Choroid plexus epithelial cell (primary cell): ENCODE results near the gene SPRED2.

Source experiments
- DNase-seq: peaks from one replicate; pipeline ENCODE4 v3.0.0-alpha.2; 2010; ENCODE audit warnings: low read depth
- H3K4me3 ChIP-seq: 2 replicates; pipeline ENCODE4 v1.5.1; 2011; ENCODE audit warnings: low read depth, mild to moderate bottlenecking, control low read depth, low read length, moderate library complexity
- TF ChIP-seq, protein P1 (sequence below): conservative IDR thresholded peaks from 2 replicates; pipeline ENCODE4 v1.5.1; 2011; ENCODE audit warnings: low read depth, mild to moderate bottlenecking, control low read depth, inconsistent platforms, low read length, moderate library complexity

Gene SPRED2

DNA sequence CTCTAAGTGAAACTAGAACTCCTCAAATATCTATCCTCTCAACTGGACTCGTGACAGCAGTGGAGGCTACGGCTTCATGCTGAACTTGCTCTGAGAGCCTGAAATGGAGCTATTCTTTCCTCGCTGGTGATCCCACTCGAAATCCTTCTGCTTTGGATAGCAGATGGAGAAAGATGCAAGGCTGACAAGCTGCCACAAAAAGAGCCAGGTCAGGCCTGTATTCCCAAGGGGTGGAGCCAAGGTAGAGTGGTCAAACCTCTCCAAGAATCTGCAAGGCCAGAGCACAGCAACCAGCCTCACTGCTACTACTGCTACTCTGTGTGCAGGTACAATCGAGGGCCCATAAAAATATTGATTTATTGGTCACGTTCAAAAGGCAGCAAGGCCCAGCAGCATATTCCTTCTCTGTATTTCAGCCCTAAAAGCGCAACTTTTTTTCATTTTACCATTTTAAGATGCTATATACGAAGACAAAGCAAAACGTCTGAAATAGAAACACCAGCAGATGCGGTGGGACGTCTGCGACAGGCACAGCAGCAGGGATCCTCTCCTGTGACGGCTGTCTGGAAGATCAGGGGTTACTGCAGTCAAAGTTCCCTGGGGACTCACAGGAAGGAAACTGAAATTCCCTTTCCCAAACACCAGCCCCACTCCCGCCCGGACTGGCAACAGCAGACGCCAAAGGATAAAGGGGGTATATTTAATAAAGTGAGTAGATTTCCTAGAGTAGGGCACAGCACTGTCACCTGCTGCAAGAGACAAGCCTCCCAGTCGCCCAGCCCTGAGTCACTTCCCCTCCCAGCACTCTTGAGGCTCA lies 2.4 kb downstream of the SPRED2 start:
- DNase-seq = no peak
- TF ChIP-seq, protein P1, sequence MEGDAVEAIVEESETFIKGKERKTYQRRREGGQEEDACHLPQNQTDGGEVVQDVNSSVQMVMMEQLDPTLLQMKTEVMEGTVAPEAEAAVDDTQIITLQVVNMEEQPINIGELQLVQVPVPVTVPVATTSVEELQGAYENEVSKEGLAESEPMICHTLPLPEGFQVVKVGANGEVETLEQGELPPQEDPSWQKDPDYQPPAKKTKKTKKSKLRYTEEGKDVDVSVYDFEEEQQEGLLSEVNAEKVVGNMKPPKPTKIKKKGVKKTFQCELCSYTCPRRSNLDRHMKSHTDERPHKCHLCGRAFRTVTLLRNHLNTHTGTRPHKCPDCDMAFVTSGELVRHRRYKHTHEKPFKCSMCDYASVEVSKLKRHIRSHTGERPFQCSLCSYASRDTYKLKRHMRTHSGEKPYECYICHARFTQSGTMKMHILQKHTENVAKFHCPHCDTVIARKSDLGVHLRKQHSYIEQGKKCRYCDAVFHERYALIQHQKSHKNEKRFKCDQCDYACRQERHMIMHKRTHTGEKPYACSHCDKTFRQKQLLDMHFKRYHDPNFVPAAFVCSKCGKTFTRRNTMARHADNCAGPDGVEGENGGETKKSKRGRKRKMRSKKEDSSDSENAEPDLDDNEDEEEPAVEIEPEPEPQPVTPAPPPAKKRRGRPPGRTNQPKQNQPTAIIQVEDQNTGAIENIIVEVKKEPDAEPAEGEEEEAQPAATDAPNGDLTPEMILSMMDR = no peak
- peak overlapping the region; percentile 88 for H3K4me3 ChIP-seq

GRCh38 chr2:65427532-65427931 lies 4.9 kb downstream of the SPRED2 start:
- no peak overlapping the region for H3K4me3 ChIP-seq
- TF ChIP-seq, protein P1 = no peak
- no peak for DNase-seq

DNA sequence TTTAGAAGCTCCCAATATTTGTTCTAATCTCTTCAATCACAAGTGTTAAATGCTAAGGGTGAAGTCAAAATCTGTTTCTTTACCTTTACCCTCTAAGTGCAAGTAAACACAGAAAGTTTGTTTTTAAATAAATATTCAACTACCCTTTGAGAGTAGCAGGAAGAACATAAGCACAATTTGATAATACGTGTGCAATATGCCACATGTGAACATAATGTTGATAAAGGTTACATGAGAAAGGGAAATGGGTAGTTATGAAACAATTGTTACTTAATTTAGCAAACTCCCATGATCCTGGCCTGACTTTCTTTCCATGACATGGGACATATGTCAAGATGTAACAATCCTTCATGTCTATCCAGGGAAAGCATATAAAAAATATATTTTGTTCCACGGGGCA lies 7.1 kb downstream of the SPRED2 start:
- no peak for DNase-seq
- TF ChIP-seq, protein P1 = no peak
- H3K4me3 ChIP-seq = no peak overlapping the region

DNA sequence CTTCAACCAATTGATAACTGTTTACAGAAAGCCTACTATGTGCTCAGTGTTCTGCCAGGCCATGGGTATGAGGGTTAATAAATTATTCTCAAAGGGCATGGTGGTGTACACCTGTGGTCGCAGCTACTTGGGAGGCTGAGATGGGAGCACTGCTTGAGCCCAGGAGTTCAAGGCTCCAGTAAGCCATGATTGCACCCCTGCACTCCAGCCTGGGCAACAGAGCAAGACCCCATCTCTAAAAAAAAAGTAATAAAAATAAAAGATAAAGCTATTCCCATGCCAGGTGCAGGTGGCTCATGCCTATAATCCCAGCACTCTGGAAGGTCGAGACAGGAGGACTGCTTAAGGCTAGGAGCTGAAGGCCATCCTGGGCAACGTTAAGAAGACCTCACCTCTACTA lies 8.0 kb downstream of the SPRED2 start:
- TF ChIP-seq, protein P1 = no peak
- DNase-seq = no peak
- H3K4me3 ChIP-seq = no peak overlapping the region

- TF ChIP-seq, protein P1 = no peak
- H3K4me3 ChIP-seq = no peak overlapping the region
- DNase-seq = no peak
Observed at GRCh38 chr2:65421432-65421748, 11.0 kb downstream of the SPRED2 start.

DNA sequence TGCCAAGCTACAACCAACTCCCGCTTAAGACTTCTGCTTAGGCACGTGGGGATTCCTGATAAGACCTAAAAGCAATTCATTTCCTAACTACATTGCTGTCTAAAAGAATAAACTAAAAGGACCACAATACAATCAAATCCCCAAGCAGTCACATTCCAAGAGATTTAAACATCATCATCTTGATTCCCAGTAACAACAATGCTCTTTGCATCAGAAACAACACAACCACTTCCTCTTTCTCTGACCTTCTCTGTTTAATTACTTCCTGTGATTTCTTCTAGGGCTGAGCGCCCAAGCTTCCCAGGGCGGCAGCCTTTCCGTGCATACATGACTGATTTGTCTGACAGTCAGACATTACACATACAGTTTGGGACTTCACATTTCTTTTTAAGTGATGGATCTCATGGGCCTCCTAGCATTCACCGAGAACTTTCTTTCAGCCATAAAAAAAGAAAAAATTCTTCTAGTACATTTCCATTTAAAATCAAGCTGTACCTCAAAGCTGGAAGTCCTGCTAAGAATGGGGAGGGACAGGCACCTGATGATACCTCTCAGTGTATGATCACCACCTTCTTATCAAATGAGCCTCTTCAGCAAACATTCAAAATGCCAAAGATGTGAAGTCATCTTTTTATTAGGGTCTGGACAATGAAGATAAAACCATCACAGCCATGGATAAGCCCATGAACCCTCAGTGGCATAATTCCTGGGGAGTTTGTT lies 11.5 kb downstream of the SPRED2 start:
- TF ChIP-seq, protein P1 = no peak
- peak; percentile 57 for DNase-seq
- no peak overlapping the region for H3K4me3 ChIP-seq
